Aorta (tissue), 5 donors: ENCODE data around the gene STMN3. TPM values are rescaled to one million over a fixed set of nuclear protein-coding genes. Genes with fewer than 3 reads are reported as not detected.
"Not testable (repeated sequence)": the region's sequence is repeated elsewhere in the genome, so short reads cannot be mapped to it uniquely, and the experiment has no call there.

Source experiments
- ATAC-seq: fragments of 200-7000 bp; cut with Tn5 transposase; one replicate; pipeline ENCODE4 v1.9.1; 2022; ENCODE audit warnings: moderate library complexity; ENCODE audit not compliant: low FRiP score
- DNase-seq, 2 donors: peaks; one replicate each; pipeline ENCODE4 v3.0.0-alpha.2; 2020
- H3K27ac ChIP-seq, 2 donors: one replicate each; pipeline ENCODE4 v1.5.1; 2013; ENCODE audit warnings: low read length in 2 of 2, mild to moderate bottlenecking in 2 of 2, moderate library complexity in 2 of 2, control low read depth in 1 of 2, inconsistent platforms in 1 of 2, low read depth in 1 of 2
- H3K27me3 ChIP-seq, 2 donors: one replicate each; pipeline ENCODE4 v1.6.1; 2013; ENCODE audit warnings: control low read depth in 1 of 2, low read length in 1 of 2, mild to moderate bottlenecking in 1 of 2, moderate library complexity in 1 of 2; ENCODE audit not compliant: insufficient read depth in 2 of 2, control insufficient read depth in 1 of 2
- H3K36me3 ChIP-seq, 2 donors: one replicate each; pipeline ENCODE4 v1.6.1; 2013; ENCODE audit warnings: control low read depth in 1 of 2, low read length in 1 of 2, mild to moderate bottlenecking in 1 of 2; ENCODE audit not compliant: insufficient read depth in 2 of 2, control insufficient read depth in 1 of 2
- H3K4me1 ChIP-seq, 2 donors: one replicate each; pipeline ENCODE4 v1.6.1; 2013; ENCODE audit warnings: low read length in 2 of 2, control low read depth in 1 of 2, mild to moderate bottlenecking in 1 of 2, moderate library complexity in 1 of 2; ENCODE audit not compliant: insufficient read depth in 2 of 2, control insufficient read depth in 1 of 2
- H3K4me3 ChIP-seq, 2 donors: one replicate each; pipeline ENCODE4 v1.5.1; 2013; ENCODE audit warnings: low read length in 2 of 2, control low read depth in 1 of 2, mild to moderate bottlenecking in 1 of 2
- H3K9me3 ChIP-seq: one replicate; pipeline ENCODE4 v1.6.1; 2013; ENCODE audit warnings: mild to moderate bottlenecking, low read length; ENCODE audit not compliant: control insufficient read depth
- WGBS, 2 donors: extraction: QIAGEN DNeasy Blood & Tissue Kit; methylation state at CpG; one replicate each; pipeline ENCODE4 v1.1.7; 2013; 5-methylcytosine and 5-hydroxymethylcytosine counted together
- intact Hi-C, 2 donors: fragments of 100-400 bp; cut with DNase I; formaldehyde crosslinking; loops; one replicate each; pipeline versions ENCODE4 v1.14.2 to v1.15.0; 2022
- polyA plus RNA-seq, 2 donors: library from polyadenylated mRNA; stranded (reverse); fragments of 200-250 nt; gene quantifications; one replicate each; pipeline ENCODE4 v1.2.3, GENCODE V29; 2013
- total RNA-seq, 2 donors: library from RNA; stranded (reverse); fragmentation: NEBNext Ultra II Directional; extraction: Animal tissue kit (Norgen Biotek cat#: 25700); gene quantifications; one replicate each; pipeline ENCODE4 v1.2.1, GENCODE V29; 2021
- donor health status: healthy with polysubstance abuse.
- donor health status: Bipolar disorder and iron deficiency.
- donor health status: DM: no; HTN: no; CAD: no.
- donor health status: DM: no; HTN: no; CAD: no.
- donor health status: DM: yes; HTN: yes; CAD: no.

Gene STMN3
- total and polyA plus RNA-seq, 4 donors: 10.5 to 31.2 (median 18.7) TPM

- no peaks in the 10 kb centered on the region for H3K36me3 ChIP-seq
- WGBS, 2 donors: 83 to 85% methylated on average over 11 of the region's 11 CpGs
- no peak for DNase-seq
- no peaks in the 10 kb centered on the region for H3K27me3 ChIP-seq
- intact Hi-C loops: no loop called here
- no peak overlapping the region for H3K27ac ChIP-seq
- H3K9me3 ChIP-seq: no peaks in the 10 kb centered on the region
- H3K4me1 ChIP-seq: no peaks in the 10 kb centered on the region
- no peak for ATAC-seq
- no peak overlapping the region for H3K4me3 ChIP-seq
Observed at GRCh38 chr20:63618291-63618980, 34.8 kb downstream of the STMN3 start.

GRCh38 chr20:63617876-63618265 lies 35.4 kb downstream of the STMN3 start:
- intact Hi-C loops: no loop called here
- Histone ChIP-seq H3K9me3 (no peaks in the 10 kb centered on the region), H3K27me3 (no peaks in the 10 kb centered on the region), H3K4me1 (no peaks in the 10 kb centered on the region), H3K36me3 (no peaks in the 10 kb centered on the region), H3K27ac (no peak overlapping the region), H3K4me3 (no peak overlapping the region)
- ATAC-seq (no peak), DNase-seq (no peak)
- WGBS, 2 donors: 78 to 88% methylated on average over 8 of the region's 8 CpGs

- ATAC-seq (no peak), DNase-seq (no peak)
- no peaks in the 10 kb centered on the region for H3K27me3 ChIP-seq
- WGBS, 2 donors: 94 to 95% methylated on average over 41 of the region's 41 CpGs
- no peaks in the 10 kb centered on the region for H3K36me3 ChIP-seq
- H3K9me3 ChIP-seq: no peaks in the 10 kb centered on the region
- no peak overlapping the region for H3K27ac ChIP-seq
- H3K4me1 ChIP-seq: no peaks in the 10 kb centered on the region
- no peak overlapping the region for H3K4me3 ChIP-seq
- intact Hi-C loops: no loop called here
Observed at GRCh38 chr20:63617092-63617875, 35.9 kb downstream of the STMN3 start.

GRCh38 chr20:63613863-63614594 lies 39.2 kb downstream of the STMN3 start:
- ATAC-seq, intact Hi-C loops, H3K4me3 ChIP-seq, H3K36me3 ChIP-seq, H3K4me1 ChIP-seq, H3K9me3 ChIP-seq, H3K27me3 ChIP-seq, DNase-seq, H3K27ac ChIP-seq: not testable (repeated sequence)
- WGBS, 2 donors: 75 to 76% methylated on average over 17 to 18 of the region's 18 CpGs

- Histone ChIP-seq H3K4me3 (no peak overlapping the region), H3K27ac (no peak overlapping the region), H3K9me3 (no peaks in the 10 kb centered on the region), H3K36me3 (no peaks in the 10 kb centered on the region), H3K27me3 (no peaks in the 10 kb centered on the region), H3K4me1 (no peaks in the 10 kb centered on the region)
- 83 to 84% methylated on average over 20 of the region's 20 CpGs for WGBS, 2 donors
- intact Hi-C loops: no loop called here
- DNase-seq (no peak), ATAC-seq (no peak)
Observed at GRCh38 chr20:63612276-63612931, 40.8 kb downstream of the STMN3 start.

GRCh38 chr20:63611646-63612045 lies 41.6 kb downstream of the STMN3 start:
- Histone ChIP-seq H3K36me3 (no peaks in the 10 kb centered on the region), H3K27ac (no peak overlapping the region), H3K27me3 (no peaks in the 10 kb centered on the region), H3K9me3 (no peaks in the 10 kb centered on the region), H3K4me3 (no peak overlapping the region), H3K4me1 (no peaks in the 10 kb centered on the region)
- DNase-seq: no peak
- intact Hi-C loops: no loop called here
- 78 to 83% methylated on average over 10 of the region's 10 CpGs for WGBS, 2 donors
- no peak for ATAC-seq

GRCh38 chr20:63610581-63611435 lies 42.4 kb downstream of the STMN3 start:
- no peak for ATAC-seq
- H3K4me3 ChIP-seq: no peak overlapping the region
- H3K27ac ChIP-seq: no peak overlapping the region
- no peaks in the 10 kb centered on the region for H3K36me3 ChIP-seq
- H3K9me3 ChIP-seq: no peaks in the 10 kb centered on the region
- no peaks in the 10 kb centered on the region for H3K27me3 ChIP-seq
- intact Hi-C loops: no loop called here
- H3K4me1 ChIP-seq: no peaks in the 10 kb centered on the region
- DNase-seq: peak in 1 of 2 donors; percentile 70
- WGBS, 2 donors: 89 to 90% methylated on average over 17 of the region's 17 CpGs

GRCh38 chr20:63606686-63607085 lies 46.5 kb downstream of the STMN3 start:
- H3K36me3 ChIP-seq: peaks cover 0 to 8% of the 10 kb centered on the region in 2 donors
- DNase-seq: no peak
- intact Hi-C loops: no loop called here
- H3K27ac ChIP-seq: no peak overlapping the region
- no peak for ATAC-seq
- no peaks in the 10 kb centered on the region for H3K9me3 ChIP-seq
- WGBS, 2 donors: 96% methylated on average over 9 of the region's 9 CpGs
- no peaks in the 10 kb centered on the region for H3K27me3 ChIP-seq
- H3K4me1 ChIP-seq: no peaks in the 10 kb centered on the region
- no peak overlapping the region for H3K4me3 ChIP-seq
